ENCODE results near the gene P3H3. TPM values are rescaled to one million over a fixed set of nuclear protein-coding genes. Genes with fewer than 3 reads are reported as not detected.

Gene P3H3
- total and polyA plus RNA-seq, 3 donors from 2014 or later = 13.1 to 19.2 (median 18.8) TPM

DNA sequence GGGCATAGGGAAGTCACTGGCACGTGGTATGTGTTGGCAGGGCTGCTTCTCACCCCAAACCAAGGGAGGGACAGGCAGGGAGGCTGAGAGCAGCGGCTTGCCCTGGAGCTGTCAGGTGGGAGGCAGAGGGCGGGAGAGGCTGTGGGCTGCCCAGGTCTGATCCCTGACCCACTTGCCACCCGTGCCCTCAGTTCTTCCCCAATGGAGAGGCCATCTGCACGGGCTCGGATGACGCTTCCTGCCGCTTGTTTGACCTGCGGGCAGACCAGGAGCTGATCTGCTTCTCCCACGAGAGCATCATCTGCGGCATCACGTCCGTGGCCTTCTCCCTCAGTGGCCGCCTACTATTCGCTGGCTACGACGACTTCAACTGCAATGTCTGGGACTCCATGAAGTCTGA is 17.2 kb downstream of the P3H3 start:
- Histone ChIP-seq H3K36me3 (ENCODE audit: low read depth, missing control alignments) (no peaks in the 10 kb centered on the region), H3K4me1 (no peaks in the 10 kb centered on the region), H3K27me3 (no peaks in the 10 kb centered on the region), H3K9me3 (no peaks in the 10 kb centered on the region), H3K4me3 (no peak overlapping the region), H3K27ac (no peak overlapping the region)
- 84 to 90% methylated on average over 16 to 17 of the region's 17 CpGs for WGBS, 2 donors
- no peak for DNase-seq
- no peak for TF ChIP-seq POLR2A (IDR thresholded peaks at IDR 0.05)
- no peak for TF ChIP-seq CTCF (IDR thresholded peaks at IDR 0.05)
- intact Hi-C loops (cut with DNase I; ENCODE audit: low total_unique reads) = no loop called here

- TF ChIP-seq CTCF (IDR thresholded peaks at IDR 0.05) (no peak), POLR2A (IDR thresholded peaks at IDR 0.05) (no peak)
- WGBS, 2 donors = 88 to 95% methylated on average over 5 to 7 of the region's 7 CpGs
- intact Hi-C loops (cut with DNase I; ENCODE audit: low total_unique reads) = no loop called here
Observed at GRCh38 chr12:6846316-6846869, 18.2 kb downstream of the P3H3 start.

GRCh38 chr12:6847676-6848075 is 19.5 kb downstream of the P3H3 start:
- H3K27me3 ChIP-seq = no peaks in the 10 kb centered on the region
- H3K36me3 ChIP-seq (ENCODE audit: low read depth, missing control alignments) = no peaks in the 10 kb centered on the region

More at GRCh38 chr12:6846316-6846869, 18.2 kb downstream of the P3H3 start:
- H3K4me3 ChIP-seq = no peak overlapping the region
- no peaks in the 10 kb centered on the region for H3K4me1 ChIP-seq
- H3K9me3 ChIP-seq = no peaks in the 10 kb centered on the region
- no peak overlapping the region for H3K27ac ChIP-seq
- H3K27me3 ChIP-seq = no peaks in the 10 kb centered on the region
- no peaks in the 10 kb centered on the region for H3K36me3 ChIP-seq (ENCODE audit: low read depth, missing control alignments)
- DNase-seq = no peak

GRCh38 chr12:6849427-6849826 is 21.2 kb downstream of the P3H3 start:
- WGBS, 2 donors = 88% methylated on average over 2 of the region's 2 CpGs
- intact Hi-C loops (cut with DNase I; ENCODE audit: low total_unique reads) = no loop called here
- no peaks in the 10 kb centered on the region for H3K9me3 ChIP-seq
- H3K27me3 ChIP-seq = no peaks in the 10 kb centered on the region
- peaks cover 16% of the 10 kb centered on the region for H3K4me1 ChIP-seq
- H3K36me3 ChIP-seq (ENCODE audit: low read depth, missing control alignments) = no peaks in the 10 kb centered on the region
- TF ChIP-seq CTCF (IDR thresholded peaks at IDR 0.05) (no peak), POLR2A (IDR thresholded peaks at IDR 0.05) (no peak)
- DNase-seq = no peak
- H3K27ac ChIP-seq = no peak overlapping the region
- H3K4me3 ChIP-seq = no peak overlapping the region

More at GRCh38 chr12:6847676-6848075, 19.5 kb downstream of the P3H3 start:
- DNase-seq = no peak
- 98% methylated on average over 2 of the region's 2 CpGs for WGBS, 2 donors
- TF ChIP-seq CTCF (IDR thresholded peaks at IDR 0.05) (no peak), POLR2A (IDR thresholded peaks at IDR 0.05) (no peak)
- no peaks in the 10 kb centered on the region for H3K9me3 ChIP-seq
- intact Hi-C loops (cut with DNase I; ENCODE audit: low total_unique reads) = no loop called here
- H3K4me1 ChIP-seq = no peaks in the 10 kb centered on the region
- no peak overlapping the region for H3K27ac ChIP-seq
- no peak overlapping the region for H3K4me3 ChIP-seq

DNA sequence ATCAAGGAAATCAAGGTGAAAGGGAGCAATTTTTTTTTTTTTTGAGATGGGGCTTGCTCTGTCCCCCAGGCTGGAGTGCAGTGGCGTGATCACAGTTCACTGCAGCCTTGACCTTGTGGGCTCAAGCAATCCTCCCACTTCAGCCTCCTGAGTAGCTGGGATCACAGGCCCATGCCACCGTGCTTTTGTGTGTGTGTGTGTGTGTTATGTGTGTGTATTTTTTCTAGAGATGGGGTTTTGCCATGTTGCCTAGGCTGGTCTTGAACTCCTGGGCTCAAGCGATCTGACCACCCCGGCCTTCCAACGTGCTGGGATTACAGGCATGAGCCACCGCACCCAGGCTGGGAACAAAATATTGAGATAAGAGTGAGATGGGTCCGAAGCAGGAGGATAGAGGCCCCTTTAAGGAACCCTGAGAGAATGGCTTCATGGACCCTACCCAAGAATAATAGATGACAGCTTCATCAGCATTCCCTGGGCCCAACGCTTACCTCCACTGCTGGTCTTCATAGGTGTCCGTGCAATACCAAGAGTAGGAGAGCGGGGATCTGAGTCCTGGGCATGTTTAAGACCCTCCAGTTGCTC is 21.9 kb downstream of the P3H3 start:
- H3K4me1 ChIP-seq = peaks cover 19% of the 10 kb centered on the region
- no peaks in the 10 kb centered on the region for H3K9me3 ChIP-seq
- intact Hi-C loops (cut with DNase I; ENCODE audit: low total_unique reads) = no loop called here
- no peak overlapping the region for H3K27ac ChIP-seq
- no peak overlapping the region for H3K4me3 ChIP-seq
- no peak for TF ChIP-seq POLR2A (IDR thresholded peaks at IDR 0.05)
- no peak for TF ChIP-seq CTCF (IDR thresholded peaks at IDR 0.05)
- 66 to 73% methylated on average over 10 of the region's 10 CpGs for WGBS, 2 donors
- no peaks in the 10 kb centered on the region for H3K27me3 ChIP-seq
- no peaks in the 10 kb centered on the region for H3K36me3 ChIP-seq (ENCODE audit: low read depth, missing control alignments)
- DNase-seq = no peak

All from testis (tissue), 3 donors.